Muscle layer of colon (tissue), 2 donors: ENCODE measurements around the gene TRPM3.

Experiments
- H3K27ac ChIP-seq: one replicate; pipeline ENCODE4 v1.7.0; 2013; ENCODE audit warnings: low read depth, mild to moderate bottlenecking, low read length, moderate library complexity
- H3K27me3 ChIP-seq, 2 donors: one replicate each; pipeline ENCODE4 v1.7.0; 2013; ENCODE audit warnings: low read length in 2 of 2, mild to moderate bottlenecking in 2 of 2; ENCODE audit not compliant: insufficient read depth in 2 of 2, control insufficient read depth in 1 of 2
- H3K36me3 ChIP-seq: one replicate; pipeline ENCODE4 v1.7.0; 2013; ENCODE audit warnings: mild to moderate bottlenecking, low read length; ENCODE audit not compliant: insufficient read depth
- H3K4me1 ChIP-seq: one replicate; pipeline ENCODE4 v1.7.0; 2013; ENCODE audit warnings: mild to moderate bottlenecking, low read length; ENCODE audit not compliant: insufficient read depth
- H3K4me3 ChIP-seq, 2 donors: one replicate each; pipeline ENCODE4 v1.7.0; 2013; ENCODE audit warnings: low read length in 2 of 2, low read depth in 1 of 2, mild to moderate bottlenecking in 1 of 2, moderate library complexity in 1 of 2
- H3K9ac ChIP-seq: one replicate; pipeline ENCODE4 v1.7.0; 2013; ENCODE audit warnings: low read length
- H3K9me3 ChIP-seq: one replicate; pipeline ENCODE4 v1.7.0; 2013; ENCODE audit warnings: mild to moderate bottlenecking, low read length
- donor health status: abdominal sarcoma.
- donor health status: Adenocarcinoma of cecum.

The TRPM3 gene

DNA sequence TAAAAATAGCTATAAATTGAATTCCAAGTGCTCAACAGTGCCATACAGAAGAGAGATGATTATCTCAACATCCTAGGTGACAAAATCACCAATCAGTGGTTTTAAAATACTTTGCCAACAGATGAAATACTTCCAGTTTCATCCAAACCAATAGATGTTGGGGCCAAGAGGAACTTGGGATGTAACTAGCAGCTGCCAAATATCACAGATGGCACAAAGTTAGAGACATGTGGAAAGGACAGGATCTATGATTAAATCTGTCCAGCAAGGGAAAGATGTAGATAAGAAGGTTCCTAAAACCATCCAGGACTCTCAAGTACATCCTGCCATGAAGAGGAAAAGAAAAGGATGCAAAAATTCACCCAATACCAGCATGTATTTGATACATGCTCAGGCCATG lies 23.8 kb downstream of the TRPM3 start:
- Histone ChIP-seq H3K9ac (no peak overlapping the region), H3K36me3 (no peaks in the 10 kb centered on the region), H3K9me3 (no peaks in the 10 kb centered on the region), H3K27me3 (no peaks in the 10 kb centered on the region), H3K4me1 (no peaks in the 10 kb centered on the region), H3K4me3 (no peak overlapping the region), H3K27ac (no peak overlapping the region)

DNA sequence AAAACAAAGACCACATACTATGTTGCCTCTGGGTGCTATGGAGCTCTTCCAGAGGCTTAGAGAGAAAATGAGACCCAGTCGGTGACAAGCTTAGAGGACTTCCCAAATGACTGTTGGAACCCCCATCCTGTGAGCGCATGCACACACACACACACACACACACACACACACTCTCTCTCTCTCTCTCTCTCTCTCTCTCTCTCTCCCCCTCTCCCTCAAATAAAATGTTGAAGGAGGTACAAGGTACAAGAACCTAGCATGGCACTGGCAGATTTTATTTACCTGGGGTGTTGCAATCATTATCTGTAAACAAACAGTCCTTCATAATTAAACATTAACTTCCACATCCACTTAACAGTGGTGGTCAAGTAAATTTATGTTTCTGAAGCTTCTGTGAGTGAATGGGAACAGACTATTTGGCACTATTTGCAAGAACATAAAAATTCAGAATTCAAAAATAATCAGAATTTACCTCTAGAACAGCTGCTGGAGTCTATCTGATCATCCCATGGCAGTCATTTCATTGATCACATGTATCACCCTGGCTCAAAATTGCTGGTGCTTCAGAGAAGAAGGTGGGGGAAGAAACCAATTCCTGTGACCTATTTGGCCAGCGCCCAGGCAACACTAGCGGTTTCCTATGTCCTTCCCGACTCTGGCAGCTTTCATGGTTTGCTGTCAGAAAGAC lies 24.9 kb downstream of the TRPM3 start:
- Histone ChIP-seq H3K9ac (no peak overlapping the region), H3K27ac (no peak overlapping the region), H3K9me3 (no peaks in the 10 kb centered on the region), H3K4me3 (no peak overlapping the region), H3K4me1 (no peaks in the 10 kb centered on the region), H3K36me3 (no peaks in the 10 kb centered on the region), H3K27me3 (no peaks in the 10 kb centered on the region)

DNA sequence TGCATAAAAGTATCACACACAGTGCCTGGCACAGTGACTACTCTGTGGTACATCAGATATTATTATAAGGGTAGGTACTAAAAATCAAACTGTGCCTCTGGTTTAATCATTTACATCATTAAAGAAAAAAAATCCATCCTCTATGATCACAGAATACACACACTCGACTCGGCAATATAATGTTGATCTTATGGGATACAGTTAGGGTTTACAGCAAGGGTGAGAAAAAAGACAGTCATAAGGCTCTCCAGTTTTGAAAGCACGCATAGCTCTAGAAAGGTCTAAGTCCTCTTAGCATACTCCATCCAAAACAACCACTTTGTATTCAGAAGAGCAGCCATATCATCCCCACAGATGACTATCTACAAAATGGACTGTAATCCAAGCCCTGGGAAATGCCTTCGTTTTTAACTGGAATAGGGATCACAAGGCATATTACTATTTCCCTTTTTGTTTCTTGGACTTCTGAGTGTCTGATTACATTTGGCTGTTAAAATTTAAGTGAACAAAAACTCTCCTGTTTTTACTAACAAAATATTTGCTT lies 26.6 kb downstream of the TRPM3 start:
- Histone ChIP-seq H3K27me3 (no peaks in the 10 kb centered on the region), H3K36me3 (no peaks in the 10 kb centered on the region), H3K9ac (no peak overlapping the region), H3K4me3 (no peak overlapping the region), H3K4me1 (no peaks in the 10 kb centered on the region), H3K9me3 (no peaks in the 10 kb centered on the region), H3K27ac (no peak overlapping the region)

DNA sequence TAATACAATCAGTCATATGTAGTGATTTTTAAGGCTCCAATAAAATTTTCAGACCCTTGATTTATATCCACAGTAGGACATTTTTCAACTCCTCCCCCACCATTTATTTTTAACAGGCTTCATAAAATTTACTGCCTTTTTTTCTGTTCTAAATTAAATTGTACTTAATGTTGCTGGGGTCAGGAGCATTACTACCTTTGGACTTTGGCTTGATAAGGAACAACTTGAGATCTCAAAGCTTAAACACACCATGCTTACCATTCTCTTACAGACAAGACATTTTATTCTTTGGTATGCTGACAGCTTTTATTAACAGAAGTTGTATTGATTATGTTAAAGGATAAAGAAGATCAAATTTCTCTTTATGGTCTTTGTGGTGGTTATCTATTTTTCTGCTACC lies 30.5 kb downstream of the TRPM3 start:
- Histone ChIP-seq H3K9ac (no peak overlapping the region), H3K27me3 (no peaks in the 10 kb centered on the region), H3K9me3 (no peaks in the 10 kb centered on the region), H3K4me1 (no peaks in the 10 kb centered on the region), H3K36me3 (no peaks in the 10 kb centered on the region), H3K27ac (no peak overlapping the region), H3K4me3 (no peak overlapping the region)

DNA sequence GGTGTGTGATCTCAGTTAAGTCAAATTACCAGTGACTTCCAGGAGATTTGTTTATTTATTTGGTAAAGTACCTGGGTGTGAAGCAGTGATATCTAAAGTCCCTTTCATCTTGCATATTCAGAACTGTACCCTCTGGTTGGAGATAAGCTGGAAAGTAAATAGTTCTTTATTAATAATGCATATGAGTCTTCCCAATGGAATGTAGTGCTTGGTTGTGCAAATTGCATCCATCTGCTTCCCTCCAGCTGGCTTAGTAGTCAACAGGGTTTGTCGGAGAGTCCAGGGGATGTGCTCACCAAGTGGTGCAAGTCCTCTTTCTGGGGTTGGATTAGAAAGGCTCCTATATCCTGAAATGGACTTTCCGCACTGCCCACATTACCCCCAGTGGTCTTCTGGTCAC lies 42.0 kb downstream of the TRPM3 start:
- Histone ChIP-seq H3K9ac (no peak overlapping the region), H3K27me3 (no peaks in the 10 kb centered on the region), H3K27ac (no peak overlapping the region), H3K9me3 (no peaks in the 10 kb centered on the region), H3K4me1 (no peaks in the 10 kb centered on the region), H3K36me3 (no peaks in the 10 kb centered on the region), H3K4me3 (no peak overlapping the region)

DNA sequence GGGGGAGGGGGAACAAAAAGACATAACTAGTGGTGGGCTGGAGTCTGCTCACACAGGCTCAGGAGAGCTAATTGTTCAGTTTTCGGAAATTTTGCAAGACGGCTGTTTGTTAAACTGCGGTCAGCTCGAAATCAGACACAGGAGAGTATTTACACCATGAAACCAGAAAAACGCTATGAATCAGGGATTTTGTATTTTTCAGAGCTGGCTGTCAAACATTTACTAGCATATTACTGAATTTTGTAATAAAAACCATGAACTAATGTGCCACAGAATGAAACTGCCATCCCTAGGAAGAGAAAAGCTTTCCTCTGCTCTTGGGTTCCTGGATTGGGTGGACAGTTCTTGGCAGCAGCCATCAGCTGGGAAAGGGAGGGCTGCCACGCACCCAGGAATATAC lies 45.3 kb downstream of the TRPM3 start:
- Histone ChIP-seq H3K9ac (no peak overlapping the region), H3K9me3 (no peaks in the 10 kb centered on the region), H3K4me1 (no peaks in the 10 kb centered on the region), H3K4me3 (no peak overlapping the region), H3K27me3 (no peaks in the 10 kb centered on the region), H3K36me3 (no peaks in the 10 kb centered on the region), H3K27ac (no peak overlapping the region)

DNA sequence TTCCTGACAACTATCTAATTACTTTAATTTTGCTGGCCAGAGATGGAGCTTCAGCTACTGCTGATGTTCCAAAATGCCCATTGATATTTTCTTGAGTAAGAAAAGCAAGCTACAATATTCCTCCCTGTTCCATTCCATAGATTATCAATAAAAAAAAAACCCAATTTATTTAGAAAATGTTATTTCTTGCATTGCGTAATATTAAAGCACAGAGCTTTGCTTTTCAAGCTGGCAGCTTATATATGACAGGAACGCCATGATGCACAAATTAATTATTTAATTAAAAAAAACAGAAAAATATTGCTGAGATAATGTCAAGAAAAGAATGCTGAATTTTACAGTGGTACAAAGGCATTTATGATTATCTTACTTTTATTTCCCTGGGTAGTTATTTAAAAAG lies 47.9 kb downstream of the TRPM3 start:
- no peak overlapping the region for H3K9ac ChIP-seq
- no peak overlapping the region for H3K27ac ChIP-seq
- H3K27me3 ChIP-seq, result no peaks in the 10 kb centered on the region
- no peaks in the 10 kb centered on the region for H3K4me1 ChIP-seq
- H3K9me3 ChIP-seq, result no peaks in the 10 kb centered on the region
- no peaks in the 10 kb centered on the region for H3K36me3 ChIP-seq
- H3K4me3 ChIP-seq, result no peak overlapping the region

DNA sequence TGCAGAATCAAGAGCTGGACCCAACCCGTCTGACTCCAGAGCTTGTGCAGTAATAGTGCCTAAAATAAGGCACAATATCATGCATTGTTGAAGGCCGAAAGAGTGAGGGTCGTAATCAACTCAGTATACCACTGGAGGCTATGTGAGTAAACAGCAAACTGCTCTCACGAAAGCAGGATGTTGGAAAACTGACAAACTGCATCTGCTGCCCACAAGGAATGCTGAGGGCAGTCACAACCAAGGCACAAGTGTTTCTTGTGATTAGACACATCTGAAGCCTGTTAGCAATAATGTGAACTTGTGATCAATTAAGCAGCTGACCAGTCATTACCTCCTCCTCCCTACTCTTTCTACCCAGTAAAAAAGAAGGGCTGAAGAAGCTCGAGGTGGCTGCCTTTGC lies 48.8 kb downstream of the TRPM3 start:
- no peak overlapping the region for H3K4me3 ChIP-seq
- H3K9ac ChIP-seq, result no peak overlapping the region
- no peaks in the 10 kb centered on the region for H3K27me3 ChIP-seq
- no peaks in the 10 kb centered on the region for H3K4me1 ChIP-seq
- H3K36me3 ChIP-seq, result no peaks in the 10 kb centered on the region
- no peak overlapping the region for H3K27ac ChIP-seq
- H3K9me3 ChIP-seq, result no peaks in the 10 kb centered on the region

DNA sequence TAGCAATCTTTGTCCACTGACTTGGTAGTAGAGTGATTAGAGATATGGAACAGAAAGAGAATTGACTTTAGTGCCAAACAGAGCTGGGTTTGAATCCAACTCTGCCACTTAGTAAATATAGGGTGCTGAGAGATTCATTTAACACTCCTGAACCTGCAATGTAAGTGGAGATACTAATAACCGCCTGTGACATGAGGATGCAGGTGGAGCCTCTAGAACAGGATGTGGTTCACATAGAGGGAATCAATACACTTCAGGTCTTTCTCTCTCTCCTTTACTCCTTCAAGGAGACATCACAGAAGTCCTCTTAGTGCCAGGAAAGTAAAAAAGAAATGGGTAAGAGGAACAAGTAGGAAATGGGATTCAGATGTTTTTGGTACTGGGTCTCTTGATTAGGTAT lies 49.8 kb downstream of the TRPM3 start:
- H3K27me3 ChIP-seq, result no peaks in the 10 kb centered on the region
- H3K36me3 ChIP-seq, result no peaks in the 10 kb centered on the region
- no peaks in the 10 kb centered on the region for H3K9me3 ChIP-seq
- H3K9ac ChIP-seq, result no peak overlapping the region
- no peak overlapping the region for H3K4me3 ChIP-seq
- no peak overlapping the region for H3K27ac ChIP-seq
- H3K4me1 ChIP-seq, result no peaks in the 10 kb centered on the region

DNA sequence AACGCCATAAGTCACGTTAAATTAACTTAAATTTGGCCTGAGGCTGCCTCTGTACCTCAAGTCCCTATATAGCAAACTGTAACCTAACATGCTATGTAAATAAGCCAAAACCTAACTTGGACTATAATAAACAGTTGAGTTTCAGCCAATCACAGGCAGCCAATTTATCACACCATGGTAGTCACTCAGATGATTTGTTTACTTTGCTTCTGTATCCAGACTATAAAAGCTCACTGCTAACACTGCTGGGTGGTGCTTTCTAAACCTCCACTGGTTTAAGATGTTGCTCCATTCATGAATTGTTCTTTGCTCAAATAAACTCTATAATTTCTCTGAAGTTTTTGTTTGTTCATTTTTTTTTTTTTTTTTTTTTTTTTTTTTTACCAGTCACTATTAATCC lies 62.8 kb downstream of the TRPM3 start:
- Histone ChIP-seq H3K36me3 (no peaks in the 10 kb centered on the region), H3K4me3 (no peak overlapping the region), H3K4me1 (no peaks in the 10 kb centered on the region), H3K9ac (no peak overlapping the region), H3K27ac (no peak overlapping the region), H3K27me3 (no peaks in the 10 kb centered on the region), H3K9me3 (no peaks in the 10 kb centered on the region)

DNA sequence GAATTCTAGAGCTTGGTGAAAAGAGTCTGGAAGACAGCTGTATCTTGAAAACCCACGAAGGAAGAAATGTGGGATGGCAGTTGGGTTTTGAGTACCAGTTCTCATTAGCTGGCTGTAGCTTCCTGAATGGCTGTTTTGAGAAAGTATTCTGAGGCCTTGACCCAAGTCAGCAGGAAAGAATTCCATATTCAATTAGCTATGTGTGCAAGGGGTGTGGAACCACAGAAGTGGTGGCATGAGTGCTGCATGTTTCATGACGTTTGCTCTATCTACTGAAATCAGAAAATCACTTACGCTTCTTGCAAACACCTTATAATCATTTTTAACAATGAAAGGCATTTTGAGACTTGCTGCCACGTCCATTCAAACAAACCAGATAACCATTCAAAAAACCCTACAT lies 69.1 kb downstream of the TRPM3 start:
- Histone ChIP-seq H3K9me3 (no peaks in the 10 kb centered on the region), H3K4me3 (no peak overlapping the region), H3K4me1 (no peaks in the 10 kb centered on the region), H3K36me3 (no peaks in the 10 kb centered on the region), H3K27ac (no peak overlapping the region), H3K27me3 (no peaks in the 10 kb centered on the region), H3K9ac (no peak overlapping the region)

DNA sequence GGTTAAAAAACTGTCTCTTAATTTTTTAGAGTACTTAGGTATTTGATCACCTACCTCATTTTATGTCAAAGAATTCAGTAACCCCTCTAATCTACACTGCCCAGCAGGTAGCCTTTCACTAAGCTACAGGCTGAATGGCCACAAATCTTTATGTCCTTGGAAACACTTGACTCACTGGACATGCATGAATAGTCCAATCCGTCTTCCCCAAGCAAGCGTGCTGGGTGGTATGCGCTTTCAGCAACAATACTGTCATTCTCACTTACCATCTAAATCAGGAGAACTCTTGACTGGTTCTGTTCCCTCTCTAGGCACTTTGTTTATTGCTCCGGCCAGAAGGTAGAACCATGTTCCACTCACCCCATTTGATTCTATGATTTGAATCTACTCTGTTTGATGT lies 73.1 kb downstream of the TRPM3 start:
- no peaks in the 10 kb centered on the region for H3K27me3 ChIP-seq
- no peaks in the 10 kb centered on the region for H3K9me3 ChIP-seq
- H3K4me3 ChIP-seq, result no peak overlapping the region
- H3K27ac ChIP-seq, result no peak overlapping the region
- H3K4me1 ChIP-seq, result no peaks in the 10 kb centered on the region
- H3K36me3 ChIP-seq, result no peaks in the 10 kb centered on the region
- no peak overlapping the region for H3K9ac ChIP-seq
